ENCODE measurements around the gene ZNF575.

ZNF575 gene

GRCh38 chr19:43490759-43491158, 42.2 kb upstream of the ZNF575 start:
- TF ChIP-seq YY1 (IDR thresholded peaks at IDR 0.05; ENCODE audit: insufficient read depth, insufficient read length) (no peak), ZNF274 (IDR thresholded peaks at IDR 0.05; ENCODE audit: low read depth, low read length) (no peak), SUZ12 (IDR thresholded peaks at IDR 0.05; ENCODE audit: extremely low read depth, insufficient read depth, insufficient read length) (no peak)
- H3K9me3 ChIP-seq (ENCODE audit: insufficient read depth, low read length) = no peaks in the 10 kb centered on the region
- no peak overlapping the region for H3K4me3 ChIP-seq (ENCODE audit: insufficient read length, low read depth)
- H3K36me3 ChIP-seq (ENCODE audit: insufficient read depth, insufficient read length, low read length) = peaks cover 16% of the 10 kb centered on the region
- DNase-seq (ENCODE audit: low read depth, low spot score) = no peak
- no peak overlapping the region for H3K9ac ChIP-seq (ENCODE audit: insufficient read length, low read depth)
- H3K4me1 ChIP-seq (ENCODE audit: insufficient read depth, insufficient read length) = no peaks in the 10 kb centered on the region
- no peaks in the 10 kb centered on the region for H3K27me3 ChIP-seq (ENCODE audit: insufficient read depth, insufficient read length)

- H3K4me3 ChIP-seq (ENCODE audit: insufficient read length, low read depth) = no peak overlapping the region
- no peaks in the 10 kb centered on the region for H3K9me3 ChIP-seq (ENCODE audit: insufficient read depth, low read length)
- peaks cover 24% of the 10 kb centered on the region for H3K36me3 ChIP-seq (ENCODE audit: insufficient read depth, insufficient read length, low read length)
- no peaks in the 10 kb centered on the region for H3K4me1 ChIP-seq (ENCODE audit: insufficient read depth, insufficient read length)
- DNase-seq (ENCODE audit: low read depth, low spot score) = no peak
- H3K9ac ChIP-seq (ENCODE audit: insufficient read length, low read depth) = no peak overlapping the region
- no peaks in the 10 kb centered on the region for H3K27me3 ChIP-seq (ENCODE audit: insufficient read depth, insufficient read length)
- TF ChIP-seq SUZ12 (IDR thresholded peaks at IDR 0.05; ENCODE audit: extremely low read depth, insufficient read depth, insufficient read length) (no peak), YY1 (IDR thresholded peaks at IDR 0.05; ENCODE audit: insufficient read depth, insufficient read length) (no peak), ZNF274 (IDR thresholded peaks at IDR 0.05; ENCODE audit: low read depth, low read length) (no peak)
Measured at GRCh38 chr19:43495082-43495481, 37.9 kb upstream of the ZNF575 start.

- Histone ChIP-seq H3K36me3 (ENCODE audit: insufficient read depth, insufficient read length, low read length) (peaks cover 21% of the 10 kb centered on the region), H3K4me3 (ENCODE audit: insufficient read length, low read depth) (no peak overlapping the region), H3K9me3 (ENCODE audit: insufficient read depth, low read length) (no peaks in the 10 kb centered on the region), H3K9ac (ENCODE audit: insufficient read length, low read depth) (no peak overlapping the region), H3K27me3 (ENCODE audit: insufficient read depth, insufficient read length) (no peaks in the 10 kb centered on the region), H3K4me1 (ENCODE audit: insufficient read depth, insufficient read length) (no peaks in the 10 kb centered on the region)
- DNase-seq (ENCODE audit: low read depth, low spot score) = no peak
- TF ChIP-seq ZNF274 (IDR thresholded peaks at IDR 0.05; ENCODE audit: low read depth, low read length) = no peak
- no peak for TF ChIP-seq YY1 (IDR thresholded peaks at IDR 0.05; ENCODE audit: insufficient read depth, insufficient read length)
- TF ChIP-seq SUZ12 (IDR thresholded peaks at IDR 0.05; ENCODE audit: extremely low read depth, insufficient read depth, insufficient read length) = no peak
Measured at GRCh38 chr19:43496960-43497359, 36.0 kb upstream of the ZNF575 start.

GRCh38 chr19:43498233-43498842, 34.6 kb upstream of the ZNF575 start:
- H3K4me1 ChIP-seq (ENCODE audit: insufficient read depth, insufficient read length) = peaks cover 5% of the 10 kb centered on the region
- no peak overlapping the region for H3K4me3 ChIP-seq (ENCODE audit: insufficient read length, low read depth)
- DNase-seq (ENCODE audit: low read depth, low spot score) = no peak
- H3K36me3 ChIP-seq (ENCODE audit: insufficient read depth, insufficient read length, low read length) = peaks cover 23% of the 10 kb centered on the region
- TF ChIP-seq YY1 (IDR thresholded peaks at IDR 0.05; ENCODE audit: insufficient read depth, insufficient read length) (no peak), ZNF274 (IDR thresholded peaks at IDR 0.05; ENCODE audit: low read depth, low read length) (no peak), SUZ12 (IDR thresholded peaks at IDR 0.05; ENCODE audit: extremely low read depth, insufficient read depth, insufficient read length) (no peak)
- no peaks in the 10 kb centered on the region for H3K9me3 ChIP-seq (ENCODE audit: insufficient read depth, low read length)
- H3K9ac ChIP-seq (ENCODE audit: insufficient read length, low read depth) = no peak overlapping the region
- peaks cover 9% of the 10 kb centered on the region for H3K27me3 ChIP-seq (ENCODE audit: insufficient read depth, insufficient read length)

- H3K36me3 ChIP-seq (ENCODE audit: insufficient read depth, insufficient read length, low read length) = peaks cover 23% of the 10 kb centered on the region
Measured at GRCh38 chr19:43499042-43499441, 33.9 kb upstream of the ZNF575 start.

GRCh38 chr19:43501661-43502418, 31.1 kb upstream of the ZNF575 start:
- Histone ChIP-seq H3K36me3 (ENCODE audit: insufficient read depth, insufficient read length, low read length) (peaks cover 12% of the 10 kb centered on the region), H3K9ac (ENCODE audit: insufficient read length, low read depth) (peak overlapping the region; percentile 1), H3K27me3 (ENCODE audit: insufficient read depth, insufficient read length) (peaks cover 24% of the 10 kb centered on the region), H3K9me3 (ENCODE audit: insufficient read depth, low read length) (no peaks in the 10 kb centered on the region), H3K4me3 (ENCODE audit: insufficient read length, low read depth) (peak overlapping the region; percentile 25), H3K4me1 (ENCODE audit: insufficient read depth, insufficient read length) (peaks cover 5% of the 10 kb centered on the region)
- TF ChIP-seq ZNF274 (IDR thresholded peaks at IDR 0.05; ENCODE audit: low read depth, low read length) = no peak
- TF ChIP-seq YY1 (IDR thresholded peaks at IDR 0.05; ENCODE audit: insufficient read depth, insufficient read length) = no peak
- no peak for TF ChIP-seq SUZ12 (IDR thresholded peaks at IDR 0.05; ENCODE audit: extremely low read depth, insufficient read depth, insufficient read length)
- no peak for DNase-seq (ENCODE audit: low read depth, low spot score)

More at GRCh38 chr19:43499042-43499441, 33.9 kb upstream of the ZNF575 start:
- H3K4me1 ChIP-seq (ENCODE audit: insufficient read depth, insufficient read length) = peaks cover 5% of the 10 kb centered on the region
- no peak for DNase-seq (ENCODE audit: low read depth, low spot score)
- TF ChIP-seq SUZ12 (IDR thresholded peaks at IDR 0.05; ENCODE audit: extremely low read depth, insufficient read depth, insufficient read length) = no peak
- no peak for TF ChIP-seq YY1 (IDR thresholded peaks at IDR 0.05; ENCODE audit: insufficient read depth, insufficient read length)
- no peak for TF ChIP-seq ZNF274 (IDR thresholded peaks at IDR 0.05; ENCODE audit: low read depth, low read length)
- no peaks in the 10 kb centered on the region for H3K9me3 ChIP-seq (ENCODE audit: insufficient read depth, low read length)
- H3K27me3 ChIP-seq (ENCODE audit: insufficient read depth, insufficient read length) = peaks cover 15% of the 10 kb centered on the region
- no peak overlapping the region for H3K9ac ChIP-seq (ENCODE audit: insufficient read length, low read depth)
- no peak overlapping the region for H3K4me3 ChIP-seq (ENCODE audit: insufficient read length, low read depth)

- Histone ChIP-seq H3K36me3 (ENCODE audit: insufficient read depth, insufficient read length, low read length) (peaks cover 7% of the 10 kb centered on the region), H3K9ac (ENCODE audit: insufficient read length, low read depth) (no peak overlapping the region), H3K27me3 (ENCODE audit: insufficient read depth, insufficient read length) (peaks cover 24% of the 10 kb centered on the region), H3K9me3 (ENCODE audit: insufficient read depth, low read length) (no peaks in the 10 kb centered on the region), H3K4me1 (ENCODE audit: insufficient read depth, insufficient read length) (peaks cover 5% of the 10 kb centered on the region), H3K4me3 (ENCODE audit: insufficient read length, low read depth) (peak overlapping the region; percentile 25)
- DNase-seq (ENCODE audit: low read depth, low spot score) = no peak
- no peak for TF ChIP-seq ZNF274 (IDR thresholded peaks at IDR 0.05; ENCODE audit: low read depth, low read length)
- no peak for TF ChIP-seq SUZ12 (IDR thresholded peaks at IDR 0.05; ENCODE audit: extremely low read depth, insufficient read depth, insufficient read length)
- no peak for TF ChIP-seq YY1 (IDR thresholded peaks at IDR 0.05; ENCODE audit: insufficient read depth, insufficient read length)
Measured at GRCh38 chr19:43502419-43502976, 30.5 kb upstream of the ZNF575 start.
